Hepatic stellate cell (primary cell): ENCODE measurements around the gene KIF23.

Source experiments
- DNase-seq: peaks from one replicate; pipeline ENCODE4 v3.0.0; 2011; ENCODE audit warnings: low spot score

Gene KIF23

GRCh38 chr15:69466733-69467132, 52.6 kb downstream of the KIF23 start:
- no peak for DNase-seq

DNA sequence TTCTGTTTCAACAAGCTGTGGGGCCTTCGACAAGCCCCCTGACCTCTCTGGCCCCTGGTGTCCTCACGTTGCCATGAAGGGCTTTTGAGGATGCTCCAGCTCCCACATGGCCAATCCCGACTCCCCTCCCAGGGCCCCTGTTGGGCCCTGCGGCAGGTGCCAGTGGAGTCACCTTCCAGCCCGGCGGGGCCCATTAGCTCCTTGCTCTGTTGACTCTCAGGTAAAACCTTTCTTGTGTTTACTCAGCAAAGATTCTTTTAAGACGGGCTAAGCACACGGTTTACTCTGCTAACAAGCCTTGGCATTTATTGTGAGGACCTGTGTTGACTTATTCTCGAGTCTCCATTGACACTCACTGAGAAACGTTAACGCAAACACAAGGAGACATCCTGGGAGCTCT, 53.5 kb downstream of the KIF23 start:
- no peak for DNase-seq

DNA sequence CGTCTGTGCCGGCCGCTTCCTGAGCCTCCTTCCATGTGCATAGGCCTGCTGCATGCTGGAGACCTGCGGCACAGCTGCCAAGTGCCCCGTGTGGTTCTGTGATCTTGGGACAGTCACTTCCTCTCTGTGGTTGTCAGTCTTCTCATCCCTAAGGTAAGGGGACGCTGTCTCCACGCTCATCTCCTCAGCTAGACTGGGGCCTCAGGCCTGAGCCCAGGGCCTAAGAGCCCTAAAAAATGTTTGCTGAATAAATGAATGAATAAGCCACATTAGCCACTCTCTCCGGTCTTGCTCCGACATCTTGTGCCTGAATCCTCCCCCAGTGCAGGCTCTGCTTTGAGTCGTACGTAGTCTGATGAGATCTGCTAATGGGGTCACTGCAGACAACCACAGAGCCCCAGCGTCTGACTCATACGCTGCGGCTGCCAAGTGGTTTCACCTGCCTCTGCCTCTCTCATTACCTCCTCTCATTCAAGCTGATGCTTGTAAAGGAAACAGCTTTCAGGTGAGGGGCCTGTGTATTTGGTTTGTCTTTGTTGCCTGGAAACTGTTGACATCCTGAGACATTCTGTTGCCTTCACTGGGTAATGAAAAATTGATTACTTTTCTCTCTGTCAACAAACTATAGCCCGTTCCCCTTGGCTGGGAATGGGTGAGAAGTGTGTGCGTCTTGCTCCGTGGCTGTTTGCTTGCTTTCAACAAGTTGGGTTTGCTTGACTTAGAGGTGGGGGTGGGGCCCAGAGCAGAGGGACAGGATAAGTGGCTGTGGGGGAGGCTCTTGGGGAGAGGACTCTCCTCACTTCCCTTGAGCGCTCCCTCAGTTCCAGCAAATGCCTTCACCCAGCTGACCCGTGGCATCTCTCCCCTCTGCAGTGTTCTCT, 54.3 kb downstream of the KIF23 start:
- no peak for DNase-seq

DNA sequence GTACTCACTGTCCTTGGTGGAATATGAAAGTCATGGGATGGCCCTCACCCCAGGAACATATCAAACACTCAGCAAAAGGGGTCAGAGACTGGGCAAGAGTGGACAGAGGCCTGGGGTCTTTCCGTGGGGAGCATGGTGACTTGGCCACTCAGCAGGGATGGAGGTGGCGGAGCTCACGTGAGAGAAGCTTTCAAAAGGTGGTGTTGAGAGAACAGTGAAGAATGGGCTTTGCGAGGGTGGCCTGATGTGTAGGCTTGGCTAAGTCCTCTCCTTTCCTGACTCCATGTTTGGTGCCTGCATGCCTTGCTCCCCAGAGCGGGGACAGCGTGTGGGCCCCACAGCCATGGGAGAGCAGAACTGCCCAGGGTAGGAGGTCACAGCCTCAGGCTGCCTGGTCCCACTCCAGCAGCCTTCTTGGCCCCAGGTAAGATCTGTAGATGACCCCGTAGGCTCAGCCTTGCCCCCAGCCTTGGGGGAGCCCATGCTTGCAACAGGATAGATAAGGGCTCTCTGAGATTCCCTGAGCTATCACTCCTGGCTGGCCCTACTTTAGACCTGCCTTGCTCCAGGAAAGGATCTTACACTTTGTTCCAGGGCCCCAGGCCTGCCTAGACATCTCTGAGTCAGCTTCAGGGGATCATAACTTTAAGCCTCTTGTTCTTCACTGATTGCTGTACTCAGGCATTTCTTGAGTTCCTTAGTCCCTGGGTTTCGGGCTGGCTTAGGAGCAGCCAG, 55.5 kb downstream of the KIF23 start:
- DNase-seq = no peak

- no peak for DNase-seq
Measured at GRCh38 chr15:69472046-69472445, 57.9 kb downstream of the KIF23 start.

DNA sequence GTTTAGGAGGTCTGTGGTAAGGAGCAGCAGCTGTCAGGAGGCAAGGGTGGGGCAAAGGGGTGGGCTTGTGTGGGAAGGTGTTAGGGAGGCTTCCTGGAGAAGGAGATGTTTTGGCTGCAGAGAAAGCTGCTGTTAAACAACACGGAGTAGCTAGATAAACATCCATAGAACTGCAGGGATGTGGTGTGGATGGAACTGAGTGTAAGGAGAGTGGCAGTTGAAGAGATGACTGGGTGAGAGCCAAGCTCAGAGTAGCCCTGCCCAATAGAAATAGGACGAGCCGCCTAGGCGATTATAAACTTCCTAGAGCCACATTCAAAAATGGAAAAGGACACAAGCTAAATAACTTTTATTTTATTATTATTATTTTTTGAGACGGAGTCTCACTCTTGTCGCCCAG, 58.4 kb downstream of the KIF23 start:
- no peak for DNase-seq

- DNase-seq = peak; percentile 45
Measured at GRCh38 chr15:69474291-69474690, 60.1 kb downstream of the KIF23 start.

GRCh38 chr15:69474846-69475455, 60.8 kb downstream of the KIF23 start:
- peak; percentile 49 for DNase-seq

GRCh38 chr15:69475769-69476358, 61.7 kb downstream of the KIF23 start:
- peak; percentile 80 for DNase-seq

- no peak for DNase-seq
Measured at GRCh38 chr15:69476704-69477473, 62.7 kb downstream of the KIF23 start.

GRCh38 chr15:69478259-69478781, 64.2 kb downstream of the KIF23 start:
- peak; percentile 44 for DNase-seq

DNA sequence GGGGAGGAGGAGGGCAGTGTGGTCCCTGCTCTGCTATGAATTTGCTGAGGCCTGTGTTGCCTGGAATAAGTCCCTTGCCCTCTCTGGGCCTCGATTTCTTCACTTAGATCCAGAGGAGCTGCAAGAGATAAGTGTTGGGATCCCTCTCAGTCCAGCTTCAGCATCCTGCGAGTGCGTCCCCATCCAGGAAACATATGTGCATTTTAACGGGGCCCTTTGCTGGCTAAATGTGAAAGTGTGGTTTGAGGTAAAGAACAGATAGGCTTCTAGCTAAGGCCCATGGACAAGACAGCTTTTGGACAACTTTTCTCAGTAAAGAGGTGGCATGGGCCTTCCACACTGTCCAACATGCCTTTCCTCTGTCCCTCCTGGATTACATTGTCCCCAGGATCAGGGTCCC, 64.9 kb downstream of the KIF23 start:
- DNase-seq = no peak

- DNase-seq = no peak
Measured at GRCh38 chr15:69479971-69480370, 65.8 kb downstream of the KIF23 start.

- no peak for DNase-seq
Measured at GRCh38 chr15:69480932-69481331, 66.8 kb downstream of the KIF23 start.

GRCh38 chr15:69482686-69483256, 68.6 kb downstream of the KIF23 start:
- DNase-seq = no peak

- DNase-seq = no peak
Measured at GRCh38 chr15:69484837-69485236, 70.7 kb downstream of the KIF23 start.

- no peak for DNase-seq
Measured at GRCh38 chr15:69486481-69487110, 72.4 kb downstream of the KIF23 start.

GRCh38 chr15:69489073-69489571, 75.0 kb downstream of the KIF23 start:
- no peak for DNase-seq

DNA sequence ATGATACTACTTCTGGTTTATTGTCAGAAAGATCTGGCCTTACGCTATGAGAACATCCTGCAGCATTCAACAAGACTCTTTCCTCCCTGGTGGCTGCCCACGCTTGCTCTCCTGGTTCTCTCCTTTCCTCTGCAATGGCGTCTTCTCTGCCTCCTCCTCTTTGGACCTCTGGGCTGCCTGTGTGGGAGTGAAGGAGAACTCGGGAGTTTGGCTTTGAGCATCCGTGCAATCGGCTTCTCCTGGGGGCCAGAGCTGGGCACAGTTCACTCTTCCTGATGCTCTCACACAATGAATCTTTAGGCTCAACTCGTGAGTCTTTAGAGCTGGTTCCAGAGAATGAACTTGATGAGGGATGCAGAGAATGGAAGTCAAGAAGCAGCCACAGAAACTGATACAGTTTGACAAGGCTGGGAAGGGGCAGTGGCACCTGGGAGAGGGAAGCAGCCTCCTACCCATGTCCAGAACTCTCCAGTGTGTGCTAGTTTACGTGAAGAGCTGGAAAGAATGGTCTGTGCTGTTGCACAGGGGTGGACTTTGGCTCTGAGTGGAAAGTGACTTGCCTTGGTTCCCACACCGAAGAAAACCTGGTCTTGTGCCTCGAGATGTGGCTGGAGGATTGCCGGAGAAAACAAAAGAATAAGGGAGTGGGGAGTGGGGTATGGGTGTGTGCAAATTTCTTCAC, 76.3 kb downstream of the KIF23 start:
- DNase-seq = no peak

- no peak for DNase-seq
Measured at GRCh38 chr15:69491038-69491505, 76.9 kb downstream of the KIF23 start.
